Stomach (tissue), 4 donors: ENCODE data around the gene NAGK.

Source experiments
- POLR2AphosphoS5 ChIP-seq, 3 donors: sonication (generic); formaldehyde crosslinking; IDR thresholded peaks; one replicate each; pipeline ENCODE4 v1.6.1; 2016; ENCODE audit warnings: antibody characterized with exemption in 3 of 3
- TF ChIP-seq, protein P1 (sequence below), 7 experiments: fragments of 450-650 bp in 4 of 7; fragments of 200-600 bp in 3 of 7; sonication (generic) in 3 of 7; IDR thresholded peaks; one replicate each; pipeline ENCODE4 v1.5.1; 2016 to 2019; ENCODE audit warnings: antibody characterized with exemption in 7 of 7, control low read depth in 2 of 7, mild to moderate bottlenecking in 1 of 7

GRCh38 chr2:71048096-71048495 lies 20.4 kb upstream of the NAGK start:
- TF ChIP-seq, protein P1, sequence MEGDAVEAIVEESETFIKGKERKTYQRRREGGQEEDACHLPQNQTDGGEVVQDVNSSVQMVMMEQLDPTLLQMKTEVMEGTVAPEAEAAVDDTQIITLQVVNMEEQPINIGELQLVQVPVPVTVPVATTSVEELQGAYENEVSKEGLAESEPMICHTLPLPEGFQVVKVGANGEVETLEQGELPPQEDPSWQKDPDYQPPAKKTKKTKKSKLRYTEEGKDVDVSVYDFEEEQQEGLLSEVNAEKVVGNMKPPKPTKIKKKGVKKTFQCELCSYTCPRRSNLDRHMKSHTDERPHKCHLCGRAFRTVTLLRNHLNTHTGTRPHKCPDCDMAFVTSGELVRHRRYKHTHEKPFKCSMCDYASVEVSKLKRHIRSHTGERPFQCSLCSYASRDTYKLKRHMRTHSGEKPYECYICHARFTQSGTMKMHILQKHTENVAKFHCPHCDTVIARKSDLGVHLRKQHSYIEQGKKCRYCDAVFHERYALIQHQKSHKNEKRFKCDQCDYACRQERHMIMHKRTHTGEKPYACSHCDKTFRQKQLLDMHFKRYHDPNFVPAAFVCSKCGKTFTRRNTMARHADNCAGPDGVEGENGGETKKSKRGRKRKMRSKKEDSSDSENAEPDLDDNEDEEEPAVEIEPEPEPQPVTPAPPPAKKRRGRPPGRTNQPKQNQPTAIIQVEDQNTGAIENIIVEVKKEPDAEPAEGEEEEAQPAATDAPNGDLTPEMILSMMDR (IDR thresholded peaks at IDR 0.05), result no peak
- no peak for TF ChIP-seq POLR2AphosphoS5 (IDR thresholded peaks at IDR 0.05)
